GM18951 (cell line): ENCODE results near the gene ITIH6.
"Not testable (repeated sequence)": the region's sequence is repeated elsewhere in the genome, so short reads cannot be mapped to it uniquely, and the experiment has no call there.

Experiments used
- POLR2A ChIP-seq: IDR thresholded peaks from 4 replicates; pipeline ENCODE4 v1.6.1; 2011; ENCODE audit warnings: mild to moderate bottlenecking; ENCODE audit not compliant: insufficient read length, insufficient read depth; ENCODE audit errors: extremely low read depth
- in situ Hi-C: fragments of 300-500 bp; cut with MboI; formaldehyde crosslinking; loops from one replicate; pipeline ENCODE4 v1.12.0; 2022; ENCODE audit warnings: low sequenced_read_pairs, mixed read lengths, inconsistent platforms; ENCODE audit not compliant: unreplicated experiment

ITIH6 gene

DNA sequence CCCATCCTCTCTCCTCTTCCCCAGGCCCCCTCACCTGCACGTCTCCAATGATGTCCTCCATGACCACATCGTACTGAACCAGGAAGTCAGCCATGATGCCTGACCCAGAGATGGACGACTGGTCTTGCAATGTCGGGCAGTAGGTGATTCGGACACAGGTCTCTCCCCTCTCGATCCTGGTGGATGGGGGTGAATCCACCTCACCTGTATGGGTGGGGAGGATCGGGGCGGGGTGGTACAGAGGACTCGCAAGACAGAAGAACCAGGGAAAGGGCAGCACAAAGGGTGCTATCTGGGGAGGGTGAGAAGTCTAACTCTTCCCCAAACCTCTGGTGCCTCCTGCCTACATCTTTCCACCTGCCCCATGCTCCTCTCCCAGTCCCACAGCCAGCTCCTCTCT, 9.6 kb downstream of the ITIH6 start:
- no peak for TF ChIP-seq POLR2A
- in situ Hi-C loops, result no loop called here

- in situ Hi-C loops, result no loop called here
- no peak for TF ChIP-seq POLR2A
Observed at GRCh38 chrX:54786967-54787366, 11.1 kb downstream of the ITIH6 start.

DNA sequence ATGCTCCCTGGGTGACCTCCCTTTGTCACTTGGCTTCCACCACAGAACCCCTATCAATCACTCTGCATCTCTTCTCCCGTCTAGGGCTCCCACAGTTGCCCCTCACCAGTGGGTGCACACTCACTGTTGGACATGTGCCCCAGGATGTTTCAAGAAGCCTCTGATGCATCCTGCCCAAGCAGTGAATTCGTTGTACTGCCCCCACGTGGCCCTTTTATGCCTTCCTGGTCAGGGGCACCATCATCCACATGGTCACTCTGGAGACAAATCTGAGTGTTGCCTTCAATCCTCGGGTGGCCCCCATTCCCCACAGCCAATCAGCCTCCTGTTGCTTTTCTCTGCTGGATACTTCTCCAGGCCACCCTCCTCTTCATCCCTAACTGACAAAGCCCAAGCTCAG, 12.2 kb downstream of the ITIH6 start:
- in situ Hi-C loops, result no loop called here
- TF ChIP-seq POLR2A, result no peak

GRCh38 chrX:54776987-54777672, 20.9 kb downstream of the ITIH6 start:
- in situ Hi-C loops, result no loop called here
- no peak for TF ChIP-seq POLR2A

- no peak for TF ChIP-seq POLR2A
- in situ Hi-C loops, result no loop called here
Observed at GRCh38 chrX:54776061-54776460, 22.0 kb downstream of the ITIH6 start.

DNA sequence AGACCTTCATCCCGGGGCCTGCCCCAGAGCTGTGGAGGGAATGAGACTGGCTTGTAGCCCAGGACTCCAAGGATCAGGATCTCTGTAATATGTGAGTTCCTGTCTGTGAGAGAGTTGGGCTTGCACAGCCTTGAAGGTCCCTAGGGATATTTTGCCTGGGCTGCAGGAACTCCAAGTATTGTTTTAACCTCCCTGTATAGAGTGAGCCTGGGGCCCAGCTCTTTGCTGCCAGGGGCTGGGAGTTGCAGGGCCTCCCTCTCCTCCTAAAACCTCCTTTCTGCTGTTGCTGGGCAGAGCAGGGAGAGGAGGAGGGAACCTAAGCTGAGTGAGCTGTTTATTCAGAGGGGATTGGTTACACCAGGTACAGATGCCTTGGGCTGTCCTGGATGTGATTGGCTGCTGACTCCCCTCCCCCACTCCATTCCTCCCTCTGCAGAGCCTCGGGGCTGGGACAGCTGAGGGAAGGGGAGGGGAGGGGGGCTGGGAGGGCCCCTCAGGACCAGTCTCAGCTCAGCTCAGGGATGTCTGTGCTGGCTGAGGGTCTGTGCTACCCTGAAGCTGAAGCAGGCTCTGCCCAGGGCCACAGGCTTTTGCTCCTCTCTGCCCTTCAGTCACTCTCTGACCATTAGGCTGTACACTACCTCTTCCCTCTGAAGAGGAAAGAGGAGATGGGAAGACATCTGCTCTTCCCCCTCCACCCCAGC, 23.5 kb downstream of the ITIH6 start:
- in situ Hi-C loops, result not testable (repeated sequence)

DNA sequence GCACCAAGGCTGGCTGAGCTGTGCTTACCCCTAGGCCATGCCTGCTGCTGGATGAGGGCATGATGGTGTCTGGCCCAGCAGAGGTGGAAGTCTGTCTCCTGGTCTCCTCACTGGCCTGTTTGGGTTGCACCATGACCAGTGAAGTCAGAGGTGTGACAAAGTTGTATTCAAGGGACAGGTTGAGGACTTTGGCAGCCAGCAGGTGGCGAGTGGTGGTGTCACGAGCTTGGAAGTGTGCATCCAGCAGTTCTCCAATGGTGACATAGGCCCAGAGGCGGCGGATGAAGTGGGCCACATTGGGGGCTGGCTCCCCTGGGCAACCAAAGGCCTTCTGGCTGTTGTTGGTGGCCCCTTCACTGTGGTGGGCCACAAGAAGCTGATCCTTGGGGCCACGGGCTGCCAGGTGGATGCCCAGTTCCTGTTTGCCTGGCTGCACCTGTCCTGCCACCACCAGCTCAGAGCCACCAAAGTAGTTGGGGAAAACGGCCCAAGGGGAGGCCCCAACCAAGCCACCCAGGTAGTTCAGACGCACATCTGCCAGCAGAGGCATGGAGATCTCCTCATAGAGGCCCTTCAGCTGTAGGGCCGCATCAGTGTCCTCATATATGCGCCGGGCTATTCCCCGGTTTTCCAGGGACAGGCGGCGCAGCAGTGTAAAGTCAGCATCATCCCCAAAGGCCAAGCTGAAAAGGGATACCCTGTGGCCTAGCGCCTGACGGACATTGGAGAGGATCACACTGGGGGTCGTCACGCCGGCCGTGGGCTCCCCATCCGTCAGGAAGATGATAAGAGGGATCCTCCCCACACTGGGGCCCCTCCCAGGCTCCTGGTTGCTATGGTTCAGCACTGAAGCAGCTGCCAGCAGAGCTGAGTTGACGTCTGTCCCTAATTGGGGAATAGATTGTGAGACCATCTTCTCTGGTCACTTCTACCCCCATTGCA, 39.7 kb downstream of the ITIH6 start:
- in situ Hi-C loops, result no loop called here
- TF ChIP-seq POLR2A, result no peak

DNA sequence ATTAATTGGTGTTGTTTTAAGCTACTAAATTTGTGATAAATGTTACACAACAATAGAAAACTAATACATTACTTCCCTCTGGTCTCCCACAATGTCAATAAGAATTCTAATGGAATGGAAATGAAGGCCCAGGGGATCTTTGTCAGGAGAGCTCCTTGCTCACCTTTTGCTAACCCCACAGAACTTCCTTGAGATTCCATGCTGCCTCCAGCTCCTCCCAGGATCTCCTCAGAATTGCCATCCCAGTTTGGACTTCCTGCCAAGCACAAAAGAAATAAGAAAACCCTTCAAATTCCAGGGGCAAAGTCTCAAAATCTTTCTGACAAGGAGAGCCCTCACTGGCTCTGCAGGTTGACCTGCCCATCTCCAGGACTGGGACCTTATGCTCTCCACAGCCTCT, 43.2 kb downstream of the ITIH6 start:
- in situ Hi-C loops, result no loop called here
- no peak for TF ChIP-seq POLR2A

- in situ Hi-C loops, result no loop called here
- no peak for TF ChIP-seq POLR2A
Observed at GRCh38 chrX:54748626-54749025, 49.4 kb downstream of the ITIH6 start.

- TF ChIP-seq POLR2A, result no peak
- in situ Hi-C loops, result no loop called here
Observed at GRCh38 chrX:54747733-54748393, 50.2 kb downstream of the ITIH6 start.

DNA sequence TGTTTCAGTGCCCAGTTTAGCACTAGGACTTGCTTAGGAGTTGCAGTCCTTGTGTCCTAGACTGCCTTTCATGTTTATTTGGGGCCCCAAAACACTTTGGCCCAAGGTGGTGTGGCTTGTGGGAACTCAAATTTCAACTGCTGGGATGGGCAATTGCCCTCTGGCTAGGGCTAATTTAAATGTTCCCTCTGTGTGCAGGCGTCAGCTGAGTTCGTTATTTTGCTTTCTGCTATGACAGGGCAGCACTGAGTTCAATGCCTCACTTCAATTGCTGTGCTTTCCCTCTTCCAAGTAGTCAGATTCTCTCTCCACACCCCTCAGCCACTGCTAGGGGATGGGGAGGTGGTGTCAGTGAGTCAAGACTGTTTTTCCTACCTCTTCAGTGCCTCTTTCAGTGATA, 51.1 kb downstream of the ITIH6 start:
- no peak for TF ChIP-seq POLR2A
- in situ Hi-C loops, result no loop called here

DNA sequence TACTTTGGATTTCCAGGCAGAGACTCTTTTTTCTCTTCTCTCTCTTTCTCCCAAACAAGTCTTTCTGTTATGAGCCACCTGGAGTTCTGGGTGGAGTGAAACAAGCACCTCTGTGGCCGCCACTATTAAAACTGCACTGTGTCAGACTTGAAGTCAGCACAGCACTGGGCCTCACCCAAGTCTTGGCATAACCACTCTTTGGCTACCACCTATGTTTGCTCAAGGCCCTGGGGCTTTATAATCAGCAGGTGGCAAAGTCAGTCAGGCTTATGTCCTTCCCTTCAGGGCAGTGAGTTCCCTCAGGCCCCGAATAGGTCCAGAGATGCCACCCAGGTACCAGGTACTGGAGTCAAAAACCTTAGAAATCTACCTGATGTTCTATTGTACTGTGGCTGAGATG, 52.4 kb downstream of the ITIH6 start:
- in situ Hi-C loops, result no loop called here
- TF ChIP-seq POLR2A, result no peak

GRCh38 chrX:54738567-54738966, 59.5 kb downstream of the ITIH6 start:
- in situ Hi-C loops, result not testable (repeated sequence)

DNA sequence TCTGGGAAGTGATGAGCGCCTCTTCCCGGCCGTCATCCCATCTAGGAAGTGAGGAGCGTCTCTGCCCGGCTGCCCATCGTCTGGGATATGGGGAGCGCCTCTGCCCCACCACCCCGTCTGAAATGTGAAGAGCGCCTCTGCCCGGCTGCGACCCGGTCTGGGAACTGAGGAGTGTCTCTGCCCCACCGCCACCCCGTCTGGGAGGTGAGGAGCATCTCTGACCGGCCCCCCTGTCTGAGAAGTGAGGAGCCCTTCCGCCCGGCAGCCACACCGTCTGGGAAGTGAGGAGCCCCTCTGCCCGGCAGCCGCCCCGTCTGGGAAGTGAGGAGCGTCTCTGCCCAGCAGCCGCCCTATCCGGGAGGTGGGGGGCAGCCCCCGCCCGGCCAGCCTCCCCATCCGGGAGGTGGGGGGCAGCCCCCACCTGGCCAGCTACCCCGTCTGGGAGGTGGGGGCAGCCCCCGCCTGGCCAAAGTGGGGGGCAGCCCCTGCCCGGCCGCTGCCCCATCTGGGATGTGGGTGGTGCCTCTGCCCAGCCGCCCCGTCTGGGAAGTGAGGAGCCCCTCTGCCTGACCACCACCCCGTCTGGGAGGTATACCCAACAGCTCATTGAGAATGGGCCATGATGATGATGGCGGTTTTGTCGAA, 61.6 kb downstream of the ITIH6 start:
- in situ Hi-C loops, result not testable (repeated sequence)
